CD14-positive monocyte (primary cell): ENCODE data around the gene IL16. TPM values are rescaled to one million over a fixed set of nuclear protein-coding genes. Genes with fewer than 3 reads are reported as not detected.

Experiments
- DNase-seq, 3 donors: peaks; one replicate each; pipeline ENCODE4 v3.0.0-alpha.2; 2011 to 2022
- H2AFZ ChIP-seq: 2 replicates; pipeline ENCODE4 v1.6.0; 2012; ENCODE audit warnings: mild to moderate bottlenecking, low read depth, low read length, inconsistent platforms; ENCODE audit not compliant: insufficient read depth, poor library complexity, severe bottlenecking
- H3K27ac ChIP-seq, 2 donors: 1 replicate in 1 of 2; 2 replicates in 1 of 2; pipeline ENCODE4 v1.5.1; 2012 to 2013; ENCODE audit warnings: low read length in 2 of 2, control low read depth in 1 of 2, inconsistent platforms in 1 of 2, low read depth in 1 of 2, mild to moderate bottlenecking in 1 of 2
- H3K27me3 ChIP-seq, 2 donors: one replicate each; pipeline versions ENCODE4 v1.6.0 to v1.6.1; 2011 to 2013; ENCODE audit warnings: low read length in 2 of 2; ENCODE audit not compliant: control insufficient read depth in 2 of 2, insufficient read depth in 2 of 2
- H3K36me3 ChIP-seq, 2 donors: replicated peaks in 1 of 2; 1 replicate in 1 of 2; 2 replicates in 1 of 2; pipeline versions ENCODE4 v1.5.1 to v1.6.1; 2012 to 2013; ENCODE audit warnings: low read length in 2 of 2, control low read depth in 1 of 2, inconsistent platforms in 1 of 2, mild to moderate bottlenecking in 1 of 2; ENCODE audit not compliant: insufficient read depth in 2 of 2, control insufficient read depth in 1 of 2
- H3K4me1 ChIP-seq, 2 donors: 1 replicate in 1 of 2; 2 replicates in 1 of 2; pipeline versions ENCODE4 v1.5.1 to v1.6.1; 2012 to 2013; ENCODE audit warnings: low read length in 2 of 2, control low read depth in 1 of 2, inconsistent platforms in 1 of 2, mild to moderate bottlenecking in 1 of 2, moderate library complexity in 1 of 2; ENCODE audit not compliant: insufficient read depth in 2 of 2, control insufficient read depth in 1 of 2
- H3K4me2 ChIP-seq: replicated peaks from 2 replicates; pipeline ENCODE3; 2012; ENCODE audit warnings: low read length, moderate library complexity, mild to moderate bottlenecking; ENCODE audit not compliant: poor library complexity, severe bottlenecking; ENCODE audit errors: extremely low read depth
- H3K4me3 ChIP-seq, 3 experiments: fragments of 200-600 bp in 1 of 3; sonication (generic) in 1 of 3; replicated peaks in 1 of 3; 1 replicate in 2 of 3; 2 replicates in 1 of 3; pipeline ENCODE4 v1.5.1; 2011 to 2013; ENCODE audit warnings: low read length in 3 of 3, mild to moderate bottlenecking in 3 of 3, control low read depth in 2 of 3, low read depth in 2 of 3, inconsistent platforms in 1 of 3, moderate library complexity in 1 of 3
- H3K79me2 ChIP-seq: 2 replicates; pipeline ENCODE4 v1.6.0; 2012; ENCODE audit warnings: mild to moderate bottlenecking, control low read depth, inconsistent platforms, low read length, moderate library complexity; ENCODE audit not compliant: insufficient read depth
- H3K9ac ChIP-seq: 2 replicates; pipeline ENCODE4 v1.6.0; 2017; ENCODE audit warnings: low read length, mild to moderate bottlenecking; ENCODE audit not compliant: insufficient read depth, poor library complexity, severe bottlenecking
- H3K9me3 ChIP-seq, 2 donors: replicated peaks in 1 of 2; 1 replicate in 1 of 2; 2 replicates in 1 of 2; pipeline versions ENCODE4 v1.5.1 to v1.6.1; 2012 to 2013; ENCODE audit warnings: low read length in 2 of 2, control low read depth in 1 of 2; ENCODE audit not compliant: control insufficient read depth in 1 of 2, insufficient read depth in 1 of 2
- H4K20me1 ChIP-seq: 2 replicates; pipeline ENCODE4 v1.6.0; 2012; ENCODE audit warnings: mild to moderate bottlenecking, low read length, control low read depth, moderate library complexity; ENCODE audit not compliant: insufficient read depth
- H3K27ac Mint-ChIP-seq, 7 donors: one replicate each; pipeline ENCODE4 v1.8.0; 2020; ENCODE audit warnings: mild to moderate bottlenecking in 7 of 7, mixed read lengths in 7 of 7, moderate library complexity in 6 of 7, inconsistent platforms in 2 of 7
- H3K27me3 Mint-ChIP-seq, 3 donors: one replicate each; pipeline ENCODE4 v1.8.0; 2021 to 2022; ENCODE audit warnings: low read depth in 3 of 3, mild to moderate bottlenecking in 3 of 3, mixed read lengths in 3 of 3, moderate library complexity in 3 of 3, inconsistent platforms in 1 of 3
- H3K36me3 Mint-ChIP-seq, 2 donors: one replicate each; pipeline ENCODE4 v1.8.0; 2020; ENCODE audit warnings: mixed read lengths in 2 of 2, inconsistent platforms in 1 of 2, mild to moderate bottlenecking in 1 of 2
- H3K4me1 Mint-ChIP-seq: one replicate; pipeline ENCODE4 v1.8.0; 2020; ENCODE audit warnings: mild to moderate bottlenecking, mixed read lengths
- H3K4me3 Mint-ChIP-seq, 2 donors: one replicate each; pipeline ENCODE4 v1.8.0; 2020; ENCODE audit warnings: mild to moderate bottlenecking in 2 of 2, mixed read lengths in 2 of 2, moderate library complexity in 1 of 2
- H3K9me3 Mint-ChIP-seq, 7 donors: one replicate each; pipeline ENCODE4 v1.8.0; 2020 to 2022; ENCODE audit warnings: mixed read lengths in 7 of 7, mild to moderate bottlenecking in 6 of 7, moderate library complexity in 6 of 7, inconsistent platforms in 2 of 7
- CTCF ChIP-seq: fragments of 200-600 bp; IDR thresholded peaks from one replicate; pipeline ENCODE4 v1.8.0; 2022; ENCODE audit warnings: antibody characterized with exemption, mild to moderate bottlenecking
- WGBS: methylation state at CpG from one replicate; pipeline ENCODE4 v1.1.5; 2013; ENCODE audit warnings: missing lambda C conversion rate; ENCODE audit not compliant: insufficient coverage; 5-methylcytosine and 5-hydroxymethylcytosine counted together
- intact Hi-C, 2 donors: fragments of 100-400 bp; cut with micrococcal nuclease; formaldehyde crosslinking; loops; one replicate each; pipeline versions ENCODE4 v1.15.0 to v1.15.1; 2023
- polyA plus RNA-seq, 3 donors: library from polyadenylated mRNA; depleted of rRNA in 1 of 3; unstranded in 2 of 3; stranded (reverse) in 1 of 3; fragments of 300-500 nt in 2 of 3; fragments of >200 nt in 1 of 3; fragmentation: Illumina TruSeq in 2 of 3; gene quantifications; 1 replicate in 2 of 3; 2 replicates in 1 of 3; pipeline ENCODE4 v1.2.3, GENCODE V29; 2012 to 2021

IL16 gene
- polyA plus RNA-seq, 3 donors = 64.8 to 95.1 (median 71.5) TPM

GRCh38 chr15:81338170-81339007 lies 141.7 kb downstream of the IL16 start:
- peaks cover 10 to 16% of the 10 kb centered on the region in 2 donors for H3K4me1 ChIP-seq
- Mint-ChIP-seq H3K4me3 (no peak overlapping the region), H3K27me3 (peaks cover 0 to 7% (median 2%) of the 10 kb centered on the region in 3 donors), H3K27ac (peak overlapping the region in 4 of 7 donors; percentile 20 to 61 (median 54)), H3K4me1 (peaks cover 12% of the 10 kb centered on the region), H3K36me3 (no peaks in the 10 kb centered on the region), H3K9me3 (peaks cover 0 to 3% (median 0%) of the 10 kb centered on the region in 7 donors)
- H2AFZ ChIP-seq = no peak overlapping the region
- no peak overlapping the region for H3K4me3 ChIP-seq
- DNase-seq = peak; percentile 25 to 68 (median 38)
- no peaks in the 10 kb centered on the region for H4K20me1 ChIP-seq
- H3K27me3 ChIP-seq = no peaks in the 10 kb centered on the region
- H3K4me2 ChIP-seq = no peak overlapping the region
- H3K79me2 ChIP-seq = no peaks in the 10 kb centered on the region
- intact Hi-C loops = loop anchor here (5.0 kb wide), 2 partner anchors 61 to 66 kb away; no protein-coding TSS in a partner anchor
- H3K27ac ChIP-seq = no peak overlapping the region
- H3K36me3 ChIP-seq = no peaks in the 10 kb centered on the region
- H3K9ac ChIP-seq = no peak overlapping the region
- TF ChIP-seq CTCF = no peak
- H3K9me3 ChIP-seq = no peaks in the 10 kb centered on the region
- WGBS = 52% methylated on average over 4 of the region's 8 CpGs

GRCh38 chr15:81339321-81339720 lies 142.6 kb downstream of the IL16 start:
- no peak for TF ChIP-seq CTCF
- DNase-seq = no peak
- H3K27ac Mint-ChIP-seq = no peak overlapping the region

More at GRCh38 chr15:81339321-81339720, 142.6 kb downstream of the IL16 start:
- H3K27ac ChIP-seq = no peak overlapping the region
- peaks cover 12% of the 10 kb centered on the region for H3K4me1 Mint-ChIP-seq
- no peak overlapping the region for H3K4me3 Mint-ChIP-seq
- H3K4me3 ChIP-seq = no peak overlapping the region
- whole genome bisulfite sequencing = 97% methylated on average over 3 of the region's 5 CpGs
- H3K4me2 ChIP-seq = no peak overlapping the region
- no peak overlapping the region for H2AFZ ChIP-seq
- no peaks in the 10 kb centered on the region for H3K79me2 ChIP-seq
- H3K9me3 Mint-ChIP-seq = peaks cover 0 to 3% (median 0%) of the 10 kb centered on the region in 7 donors
- no peaks in the 10 kb centered on the region for H4K20me1 ChIP-seq
- no peaks in the 10 kb centered on the region for H3K9me3 ChIP-seq
- no peak overlapping the region for H3K9ac ChIP-seq
- intact Hi-C loops = loop anchor here (5.0 kb wide), 2 partner anchors 62 to 67 kb away; no protein-coding TSS in a partner anchor
- no peaks in the 10 kb centered on the region for H3K36me3 ChIP-seq
- no peaks in the 10 kb centered on the region for H3K36me3 Mint-ChIP-seq
- peaks cover 10 to 16% of the 10 kb centered on the region in 2 donors for H3K4me1 ChIP-seq
- peaks cover 0 to 6% (median 2%) of the 10 kb centered on the region in 3 donors for H3K27me3 Mint-ChIP-seq
- H3K27me3 ChIP-seq = no peaks in the 10 kb centered on the region
